ENCODE data around the gene ADORA2B. TPM values are rescaled to one million over a fixed set of nuclear protein-coding genes. Genes with fewer than 3 reads are reported as not detected.

Gene ADORA2B
- total RNA-seq, 1 donor from 2014 or later = 0.72 TPM

DNA sequence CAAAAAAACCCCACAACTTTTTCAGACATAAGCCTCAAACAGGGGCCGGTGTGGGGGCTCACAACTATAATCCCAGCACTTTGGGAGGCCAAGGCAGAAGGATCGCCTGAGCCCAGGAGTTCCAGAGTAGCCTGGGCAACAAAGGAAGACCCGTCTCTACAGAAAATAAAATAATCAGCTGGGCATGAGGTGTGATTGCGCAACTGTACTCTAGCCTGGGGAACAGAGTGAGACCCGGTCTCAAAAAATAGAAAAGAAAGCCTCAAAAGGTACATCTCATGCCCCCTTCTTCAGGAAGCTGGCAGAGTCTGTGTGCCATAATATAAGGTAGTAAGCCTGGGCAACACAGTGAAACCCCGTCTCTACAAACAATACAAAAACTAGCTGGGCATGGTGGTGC lies 51.4 kb downstream of the ADORA2B start:
- no peak for DNase-seq (ENCODE audit: low spot score)

- no peak for DNase-seq (ENCODE audit: low spot score)
Measured at GRCh38 chr17:15998031-15998562, 53.2 kb downstream of the ADORA2B start.

- DNase-seq (ENCODE audit: low spot score) = peak; percentile 97
Measured at GRCh38 chr17:15999141-15999973, 54.4 kb downstream of the ADORA2B start, which contains the start of the genes TTC19 and ZSWIM7. TSS of gene TTC19 (plus strand) at chr17:15999824. CDS start at chr17:15999849, 25 bp downstream. TSS of gene ZSWIM7 (minus strand) at chr17:15999704. CDS start at chr17:15999594, 110 bp downstream.

DNA sequence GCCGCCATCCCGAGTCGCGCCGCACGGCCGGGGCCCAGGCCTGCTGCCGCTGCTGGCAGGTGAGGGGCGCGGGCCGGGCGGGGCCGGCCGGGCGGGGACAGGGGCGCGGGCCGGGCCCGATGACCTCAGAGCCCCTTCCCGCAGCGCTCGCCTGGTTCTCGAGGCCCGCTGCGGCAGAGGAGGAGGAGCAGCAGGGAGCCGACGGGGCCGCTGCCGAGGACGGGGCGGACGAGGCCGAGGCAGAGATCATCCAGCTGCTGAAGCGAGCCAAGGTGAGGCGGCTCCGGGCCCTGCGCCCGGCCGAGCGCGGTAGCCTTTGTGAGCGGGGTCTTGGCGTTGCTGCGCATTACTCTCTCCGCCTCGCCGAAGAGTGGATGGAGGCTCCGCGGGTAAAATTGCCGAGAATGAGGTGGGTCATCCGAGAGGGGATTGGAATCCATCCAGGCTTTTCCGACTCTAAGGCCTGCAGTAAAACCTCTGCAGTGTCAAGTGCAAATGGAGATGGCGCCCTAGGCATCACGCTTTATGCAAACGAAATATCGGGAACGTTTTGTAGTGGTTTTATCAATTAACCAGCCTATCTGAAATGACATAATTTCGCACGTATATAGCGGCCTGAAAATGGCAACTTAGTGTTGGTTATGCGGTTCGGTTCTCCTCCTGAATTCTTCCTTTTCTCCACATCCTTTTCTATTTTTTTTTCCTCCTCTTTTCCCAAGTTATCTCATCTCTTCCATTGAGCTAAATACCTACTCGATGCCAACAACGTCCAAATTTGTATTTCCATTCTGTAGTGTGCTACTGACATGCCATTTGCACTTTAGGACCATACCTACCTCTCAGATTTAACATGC lies 55.3 kb downstream of the ADORA2B start:
- peak; percentile 30 for DNase-seq (ENCODE audit: low spot score)

- DNase-seq (ENCODE audit: low spot score) = no peak
Measured at GRCh38 chr17:16001226-16001897, 56.4 kb downstream of the ADORA2B start.

DNA sequence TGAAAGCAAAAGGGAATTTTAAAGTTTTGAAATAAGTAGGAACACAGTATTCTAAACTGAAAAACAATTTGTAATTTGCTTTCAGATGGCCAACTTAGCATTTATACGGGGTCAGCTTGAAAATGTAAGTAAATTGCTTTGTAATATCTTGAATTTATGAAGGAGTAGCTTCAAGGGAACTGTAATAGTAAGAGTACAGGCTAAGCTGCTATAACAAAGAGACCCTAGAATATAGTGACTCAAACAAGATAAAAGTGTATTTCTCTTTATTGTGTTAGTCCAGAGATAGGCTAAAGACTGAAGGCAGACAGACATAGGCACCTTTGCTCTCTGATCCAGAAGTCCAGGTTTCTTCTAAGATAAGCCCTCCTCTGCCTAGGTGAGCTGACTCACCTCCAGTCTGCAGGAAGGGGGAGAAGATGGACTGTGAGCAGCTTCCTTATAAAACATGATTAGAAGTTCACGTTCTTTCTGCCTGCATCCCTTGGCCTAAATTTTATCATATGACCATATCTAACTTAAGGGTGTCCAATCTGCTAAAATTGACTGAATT lies 57.9 kb downstream of the ADORA2B start:
- DNase-seq (ENCODE audit: low spot score) = no peak

GRCh38 chr17:16003841-16004240 lies 58.9 kb downstream of the ADORA2B start:
- no peak for DNase-seq (ENCODE audit: low spot score)

GRCh38 chr17:16005636-16006035 lies 60.7 kb downstream of the ADORA2B start:
- no peak for DNase-seq (ENCODE audit: low spot score)

DNA sequence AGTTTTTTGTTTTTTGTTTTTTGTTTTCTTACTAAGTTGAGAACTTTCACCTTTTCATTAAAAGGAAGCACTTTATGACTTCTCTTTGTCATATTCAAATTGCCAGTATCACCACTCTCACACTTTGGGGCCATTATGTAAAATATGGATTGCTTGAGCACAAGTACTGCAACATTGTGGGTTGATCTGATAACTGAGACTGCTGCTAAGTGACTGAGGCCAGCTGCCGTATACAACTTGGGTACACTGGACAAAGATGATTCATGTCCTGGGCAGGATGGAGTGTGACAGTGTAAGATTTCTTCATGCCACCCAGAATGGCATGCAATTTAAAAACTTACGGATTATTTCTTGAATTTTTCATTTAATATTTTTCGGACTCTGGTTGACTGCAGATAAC lies 62.5 kb downstream of the ADORA2B start:
- DNase-seq (ENCODE audit: low spot score) = no peak

DNA sequence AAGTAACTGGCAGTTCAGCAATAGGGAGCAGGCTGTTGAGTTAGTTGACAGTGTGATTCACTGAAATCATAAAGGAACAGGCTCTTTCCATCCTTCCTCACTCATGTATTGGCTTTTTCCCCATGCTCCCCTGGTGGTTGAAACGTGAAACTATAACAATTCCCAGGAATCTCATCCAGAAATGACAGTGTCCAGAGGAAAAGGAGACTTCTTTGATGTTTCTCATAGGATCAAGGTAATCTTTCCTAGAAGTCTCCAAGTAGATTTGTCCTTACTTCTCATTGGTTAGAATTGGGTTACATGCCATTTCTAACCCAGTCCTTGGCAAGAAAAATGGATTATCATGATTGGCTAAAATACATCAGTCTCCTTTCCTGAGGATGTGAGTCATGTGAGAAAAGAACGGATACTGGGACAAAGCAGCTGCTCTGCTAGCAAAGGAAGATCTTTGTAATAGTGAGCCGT lies 69.0 kb downstream of the ADORA2B start:
- no peak for DNase-seq (ENCODE audit: low spot score)

- DNase-seq (ENCODE audit: low spot score) = no peak
Measured at GRCh38 chr17:16019347-16019746, 74.4 kb downstream of the ADORA2B start.

- DNase-seq (ENCODE audit: low spot score) = no peak
Measured at GRCh38 chr17:16023881-16024280, 79.0 kb downstream of the ADORA2B start.

GRCh38 chr17:16025202-16025601 lies 80.3 kb downstream of the ADORA2B start:
- DNase-seq (ENCODE audit: low spot score) = no peak

Other genes starting within 250 kb of the ADORA2B start
- gene ZNF286A, start 245.4 kb upstream of the ADORA2B start, total RNA-seq = 23.1 TPM
- not detected for gene TBC1D26, start 212.8 kb upstream of the ADORA2B start, total RNA-seq
- gene ZSWIM7, start 54.6 kb downstream of the ADORA2B start, total RNA-seq = 23.5 TPM
- 36.9 TPM for gene TTC19, start 54.7 kb downstream of the ADORA2B start, total RNA-seq